Dendritic cell treated with granulocyte-macrophage colony-stimulating factor and Interleukin-4, amounts not matched to agents 40 ng/mL and 50 ng/mL, for 4 days (primary cell): ENCODE data around the gene CLCNKB.

Source experiments
- H3K27ac Mint-ChIP-seq: one replicate; pipeline ENCODE4 v1.8.0; 2022; ENCODE audit warnings: mild to moderate bottlenecking, mixed read lengths
- H3K27me3 Mint-ChIP-seq: one replicate; pipeline ENCODE4 v1.8.0; 2022; ENCODE audit warnings: mild to moderate bottlenecking, mixed read lengths
- H3K36me3 Mint-ChIP-seq: one replicate; pipeline ENCODE4 v1.8.0; 2022; ENCODE audit warnings: low read depth, mixed read lengths
- H3K4me1 Mint-ChIP-seq: one replicate; pipeline ENCODE4 v1.8.0; 2022; ENCODE audit warnings: low read depth, mixed read lengths
- H3K4me3 Mint-ChIP-seq: one replicate; pipeline ENCODE4 v1.8.0; 2022; ENCODE audit warnings: mild to moderate bottlenecking, moderate library complexity, mixed read lengths
- H3K9me3 Mint-ChIP-seq: one replicate; pipeline ENCODE4 v1.8.0; 2022; ENCODE audit warnings: mixed read lengths
- intact Hi-C: fragments of 100-400 bp; cut with micrococcal nuclease; formaldehyde crosslinking; loops from one replicate; pipeline ENCODE4 v1.15.0; 2022

The CLCNKB gene

DNA sequence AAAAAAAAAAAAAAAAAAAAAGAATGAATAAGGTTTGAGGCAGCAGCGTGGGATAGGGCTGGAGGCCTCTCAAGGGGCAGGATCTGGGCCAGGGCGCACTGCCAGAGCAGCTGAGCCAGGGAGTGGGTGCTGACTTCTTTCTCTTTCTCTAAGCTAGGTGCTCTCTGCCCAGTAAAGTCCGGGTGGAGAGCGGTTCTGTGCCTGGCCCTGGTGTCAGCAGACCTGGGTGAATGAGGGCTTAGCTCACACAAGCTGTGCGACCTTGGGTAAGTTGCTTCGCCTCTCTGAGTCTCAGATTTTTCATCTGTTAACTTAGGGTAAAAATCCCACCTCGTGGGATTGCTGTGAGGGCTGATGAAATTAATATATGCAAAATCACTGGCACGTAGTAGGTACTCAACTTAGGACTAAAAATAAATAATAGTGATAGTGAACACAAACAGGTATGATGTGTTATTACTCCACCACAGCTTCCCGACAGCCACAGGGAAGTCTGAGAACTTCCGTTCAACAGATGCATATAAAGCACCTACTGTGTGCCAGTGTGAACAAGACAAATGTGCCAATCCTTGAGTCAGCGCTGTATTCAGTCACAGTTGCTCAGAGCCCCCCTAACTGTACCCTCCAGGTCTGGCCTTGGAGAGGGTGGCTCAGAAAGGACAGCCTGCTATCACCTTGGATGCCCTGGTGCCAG, 31.9 kb downstream of the CLCNKB start:
- Mint-ChIP-seq H3K36me3 (no peaks in the 10 kb centered on the region), H3K9me3 (no peaks in the 10 kb centered on the region), H3K4me1 (peaks cover 10% of the 10 kb centered on the region), H3K27ac (no peak overlapping the region), H3K4me3 (no peak overlapping the region), H3K27me3 (peaks cover 54% of the 10 kb centered on the region)
- intact Hi-C loops: no loop called here

DNA sequence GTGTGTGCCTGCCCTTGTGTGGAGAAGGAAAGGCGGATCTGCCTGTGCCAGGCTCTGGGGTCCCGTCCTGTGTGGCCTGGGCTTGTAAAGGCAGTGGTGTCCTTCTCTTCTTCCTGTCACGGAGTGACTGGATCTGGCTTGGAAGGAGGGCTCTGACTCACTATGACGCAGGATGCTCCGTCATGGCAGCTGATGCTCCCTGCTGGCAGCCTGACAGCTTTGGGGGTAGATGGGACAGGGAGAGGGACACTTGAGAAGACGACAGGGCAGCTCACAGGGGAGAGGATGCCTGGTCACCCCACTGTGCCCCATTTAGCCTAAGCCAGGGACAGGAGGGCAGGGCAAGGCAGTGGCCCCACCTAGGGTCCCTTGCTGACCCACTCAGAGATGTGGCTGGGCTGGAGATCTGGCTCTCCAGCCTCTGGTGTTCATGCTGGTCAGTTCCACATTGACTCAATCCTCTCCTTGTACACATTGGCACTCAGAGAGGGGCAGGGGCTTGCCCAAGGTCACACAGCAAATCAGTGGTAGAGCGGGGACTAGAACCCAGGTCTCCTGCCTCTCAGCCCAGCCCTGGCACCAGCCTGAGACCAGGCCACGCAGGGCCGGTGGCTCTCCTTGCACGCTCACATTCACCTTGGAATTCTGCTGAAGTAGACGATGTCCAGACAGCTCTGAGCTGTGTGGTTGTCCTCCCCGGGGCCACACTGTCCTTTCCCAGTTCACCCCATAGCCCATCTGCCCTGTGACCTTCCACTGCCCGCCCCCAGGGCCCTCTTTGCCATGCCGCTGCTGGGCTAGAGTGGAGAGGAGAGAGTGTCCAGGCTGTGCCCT, 32.7 kb downstream of the CLCNKB start:
- Mint-ChIP-seq H3K36me3 (no peaks in the 10 kb centered on the region), H3K4me1 (peaks cover 10% of the 10 kb centered on the region), H3K27me3 (peaks cover 48% of the 10 kb centered on the region), H3K4me3 (no peak overlapping the region), H3K9me3 (no peaks in the 10 kb centered on the region), H3K27ac (no peak overlapping the region)
- intact Hi-C loops: no loop called here

DNA sequence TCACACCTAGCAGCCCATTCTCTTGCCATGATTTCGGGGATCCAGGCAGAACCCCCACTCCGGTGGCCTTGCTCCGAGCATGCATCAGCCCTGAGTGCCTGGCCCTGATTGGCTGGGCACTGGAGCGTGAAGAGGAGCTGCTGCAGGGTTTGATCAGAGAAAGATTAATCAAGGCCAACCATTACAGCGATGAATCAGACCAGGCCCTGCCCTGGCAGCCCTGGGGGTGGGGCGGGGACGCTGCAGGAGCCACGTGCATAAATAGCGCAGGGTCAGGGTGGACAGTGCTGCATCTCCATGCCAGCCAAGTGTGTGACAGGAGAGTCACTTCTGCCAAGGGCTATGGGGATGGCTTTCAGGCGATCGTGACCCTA, 33.3 kb downstream of the CLCNKB start:
- Mint-ChIP-seq H3K27ac (no peak overlapping the region), H3K27me3 (peaks cover 41% of the 10 kb centered on the region), H3K4me1 (peaks cover 10% of the 10 kb centered on the region), H3K9me3 (no peaks in the 10 kb centered on the region), H3K36me3 (no peaks in the 10 kb centered on the region), H3K4me3 (no peak overlapping the region)
- intact Hi-C loops: no loop called here

DNA sequence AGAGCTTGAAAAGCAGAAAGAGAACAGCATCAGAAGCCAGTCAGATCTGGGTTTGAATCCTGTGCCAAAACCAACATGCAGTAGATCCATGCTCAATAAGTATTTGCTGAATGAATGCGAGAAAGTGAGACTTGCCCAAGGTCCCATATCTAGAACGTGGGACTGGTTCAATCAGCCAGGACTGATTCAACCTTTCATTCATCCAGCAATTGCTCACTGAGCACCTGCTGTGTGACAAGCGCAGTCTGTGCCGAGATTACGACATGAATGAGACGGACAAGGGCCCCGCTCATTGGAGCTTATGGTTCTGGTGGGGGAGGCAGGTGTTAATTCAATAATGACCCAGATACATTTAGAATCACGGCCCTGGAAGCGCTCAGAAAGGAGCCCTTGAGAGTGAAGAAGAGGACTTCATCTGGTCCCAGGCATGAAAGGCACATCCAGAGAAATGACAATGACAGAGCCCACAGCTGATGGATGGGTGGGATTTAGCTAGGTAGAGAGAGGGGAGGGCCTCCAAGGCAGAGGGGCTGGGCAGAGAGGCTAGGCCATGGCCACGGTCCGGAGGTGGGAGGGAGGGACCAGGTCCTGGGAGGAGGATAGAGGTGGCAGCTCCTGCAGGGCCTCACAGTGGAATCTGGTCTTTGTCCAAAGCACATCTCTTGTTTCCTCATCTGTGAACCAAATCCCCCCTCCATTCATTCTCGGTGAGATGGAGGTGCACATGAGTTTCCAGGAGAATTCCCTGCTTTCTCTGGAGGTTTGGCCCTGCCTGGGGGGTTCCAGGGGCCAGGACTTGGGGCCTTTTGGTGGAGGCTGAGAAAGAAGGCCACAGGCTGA, 34.0 kb downstream of the CLCNKB start:
- H3K9me3 Mint-ChIP-seq: no peaks in the 10 kb centered on the region

DNA sequence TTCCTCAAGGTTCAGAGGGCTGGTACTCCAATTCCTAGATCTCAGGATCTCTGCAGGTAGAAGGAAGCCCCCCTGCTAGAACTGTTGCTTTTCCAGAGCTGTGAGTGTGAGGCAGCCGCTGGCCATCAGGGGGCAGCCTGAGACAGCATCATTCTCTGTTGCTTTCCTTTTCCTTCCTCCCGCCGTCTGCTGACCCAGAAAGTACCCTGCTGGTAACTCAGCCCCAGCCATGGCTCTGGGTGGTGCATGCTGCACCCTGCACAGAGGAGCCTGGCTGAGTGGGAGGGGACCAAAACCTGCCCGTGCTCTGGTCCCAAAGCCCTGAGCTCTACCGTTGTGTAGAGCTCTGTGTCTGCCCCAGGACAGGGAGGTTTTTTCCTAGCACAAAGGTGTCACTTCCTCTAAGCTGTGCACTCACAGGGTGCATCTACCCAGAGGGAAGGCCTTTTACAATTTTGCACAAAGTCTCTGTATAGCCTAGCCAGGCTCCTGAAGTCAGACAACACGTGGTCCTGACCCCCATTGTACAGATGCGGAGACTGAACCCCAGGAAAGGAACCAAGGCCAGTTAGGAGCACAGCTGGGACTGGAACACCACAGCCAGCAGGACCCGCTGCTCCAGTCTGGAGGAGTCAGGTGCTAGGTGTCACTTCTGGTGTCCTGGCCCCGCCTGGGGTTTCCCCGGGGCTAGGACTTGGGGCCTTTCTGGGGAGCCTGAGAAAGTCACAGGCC, 35.5 kb downstream of the CLCNKB start:
- peak overlapping the region; percentile 65 for H3K4me3 Mint-ChIP-seq
- H3K36me3 Mint-ChIP-seq: no peaks in the 10 kb centered on the region
- intact Hi-C loops: loop anchor here (1.0 to 2.0 kb wide), 2 partner anchors 108 to 166 kb away; no protein-coding TSS in a partner anchor
- H3K9me3 Mint-ChIP-seq: no peaks in the 10 kb centered on the region
- H3K27me3 Mint-ChIP-seq: peaks cover 27% of the 10 kb centered on the region
- H3K4me1 Mint-ChIP-seq: peaks cover 5% of the 10 kb centered on the region
- H3K27ac Mint-ChIP-seq: no peak overlapping the region

More for the DNA sequence above, 34.0 kb downstream of the CLCNKB start:
- H3K36me3 Mint-ChIP-seq: no peaks in the 10 kb centered on the region
- H3K27ac Mint-ChIP-seq: no peak overlapping the region
- peaks cover 10% of the 10 kb centered on the region for H3K4me1 Mint-ChIP-seq
- peaks cover 34% of the 10 kb centered on the region for H3K27me3 Mint-ChIP-seq
- H3K4me3 Mint-ChIP-seq: no peak overlapping the region
- intact Hi-C loops: loop anchor here (2.0 kb wide), 1 partner anchor 167 kb away; no protein-coding TSS in a partner anchor

DNA sequence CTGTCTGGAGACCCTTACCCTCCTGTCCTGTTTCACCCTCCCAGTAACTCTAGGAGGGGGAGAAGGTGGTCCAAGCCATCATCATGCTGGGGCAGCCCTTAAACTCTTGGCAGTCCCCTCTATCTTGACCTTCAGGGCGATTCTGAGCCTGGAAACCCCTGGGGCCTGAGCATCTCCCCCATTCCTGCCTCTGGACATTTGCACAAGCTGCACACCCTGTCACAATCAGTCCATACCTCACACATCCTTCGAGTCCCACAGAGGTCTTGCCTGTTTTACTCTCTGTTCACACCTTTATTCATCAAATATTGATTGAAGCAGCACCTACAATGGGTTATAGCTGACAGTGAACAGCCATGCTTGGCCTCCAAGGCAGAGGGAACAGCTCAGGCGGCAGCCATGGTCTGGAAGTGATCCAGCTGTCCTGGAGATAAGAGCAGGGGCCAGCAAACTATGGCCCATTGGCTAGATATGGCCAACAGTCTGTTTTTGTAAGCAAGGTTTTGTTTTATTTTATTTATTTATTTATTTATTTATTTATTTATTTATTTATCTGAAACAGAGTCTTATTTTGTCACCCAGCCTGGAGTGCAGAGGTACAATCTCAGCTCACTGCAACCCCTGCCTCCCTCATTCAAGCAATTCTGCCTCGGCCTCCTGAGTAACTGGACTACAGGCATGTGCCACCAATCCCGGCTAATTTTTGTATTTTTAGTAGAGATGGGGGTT, 37.0 kb downstream of the CLCNKB start:
- H3K27me3 Mint-ChIP-seq: peaks cover 16% of the 10 kb centered on the region
- no peak overlapping the region for H3K27ac Mint-ChIP-seq
- no peaks in the 10 kb centered on the region for H3K36me3 Mint-ChIP-seq
- intact Hi-C loops: no loop called here
- no peak overlapping the region for H3K4me3 Mint-ChIP-seq
- H3K4me1 Mint-ChIP-seq: peaks cover 11% of the 10 kb centered on the region
- no peaks in the 10 kb centered on the region for H3K9me3 Mint-ChIP-seq

DNA sequence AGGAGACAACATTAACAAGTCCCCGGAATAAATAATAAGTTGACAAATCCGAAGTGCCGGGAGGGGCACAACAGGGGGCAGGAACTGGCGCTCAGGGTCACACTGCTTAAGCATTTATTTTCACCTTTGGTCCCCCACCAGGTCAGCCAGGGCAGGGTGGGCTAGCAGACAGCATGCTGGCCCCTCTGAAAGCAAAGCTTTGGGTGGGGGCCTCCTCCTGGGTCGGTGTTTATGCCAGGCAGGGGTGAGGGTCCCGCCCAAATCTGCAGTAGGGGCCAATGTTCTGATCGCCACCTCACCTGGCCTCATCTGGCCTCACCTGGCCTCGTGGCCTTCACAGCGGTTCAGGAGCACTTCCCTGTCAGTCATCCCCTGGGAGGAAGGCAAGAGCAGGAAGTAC, 38.1 kb downstream of the CLCNKB start:
- no peak overlapping the region for H3K4me3 Mint-ChIP-seq
- peaks cover 12% of the 10 kb centered on the region for H3K4me1 Mint-ChIP-seq
- H3K27ac Mint-ChIP-seq: no peak overlapping the region
- no peaks in the 10 kb centered on the region for H3K36me3 Mint-ChIP-seq
- H3K9me3 Mint-ChIP-seq: no peaks in the 10 kb centered on the region
- intact Hi-C loops: no loop called here
- H3K27me3 Mint-ChIP-seq: peaks cover 12% of the 10 kb centered on the region

DNA sequence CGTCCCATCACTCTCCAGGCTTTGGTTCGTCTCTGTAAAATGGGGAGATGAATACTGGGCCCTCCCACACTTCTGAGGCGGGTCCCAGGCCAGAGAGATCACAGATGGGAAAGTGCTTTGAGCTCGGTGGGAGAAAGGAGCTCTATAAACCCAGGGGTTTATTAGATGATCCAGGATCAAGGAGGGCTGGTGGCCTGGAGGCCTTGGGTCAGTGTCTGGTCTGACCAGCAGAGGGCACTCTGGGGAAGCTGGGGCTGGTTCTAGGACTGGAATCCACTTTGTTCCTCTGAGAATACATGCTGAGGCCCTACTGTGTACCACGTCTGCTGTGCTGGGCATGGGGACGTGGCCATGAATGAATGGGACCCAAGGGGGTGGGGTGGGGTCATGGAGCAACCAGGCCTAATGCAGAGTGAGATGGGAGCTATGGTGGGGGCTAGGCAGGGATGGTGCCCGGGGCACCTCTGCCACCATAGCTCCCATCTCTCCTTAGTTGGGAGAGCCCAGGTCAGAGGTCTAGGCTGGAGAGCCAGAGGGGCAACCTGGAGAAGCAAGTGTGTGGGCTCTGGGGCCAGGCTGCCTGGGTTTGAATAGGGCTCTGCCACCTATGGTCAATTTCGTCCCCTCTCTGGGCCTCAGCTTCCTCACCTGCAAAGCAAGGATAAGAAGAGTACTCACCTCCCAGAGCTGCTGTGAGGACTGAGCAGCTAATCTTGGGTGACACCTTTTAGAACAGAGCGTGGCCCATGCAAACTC, 38.9 kb downstream of the CLCNKB start:
- intact Hi-C loops: no loop called here
- Mint-ChIP-seq H3K27ac (no peak overlapping the region), H3K27me3 (peaks cover 8% of the 10 kb centered on the region), H3K9me3 (no peaks in the 10 kb centered on the region), H3K36me3 (no peaks in the 10 kb centered on the region), H3K4me1 (peaks cover 12% of the 10 kb centered on the region), H3K4me3 (no peak overlapping the region)

DNA sequence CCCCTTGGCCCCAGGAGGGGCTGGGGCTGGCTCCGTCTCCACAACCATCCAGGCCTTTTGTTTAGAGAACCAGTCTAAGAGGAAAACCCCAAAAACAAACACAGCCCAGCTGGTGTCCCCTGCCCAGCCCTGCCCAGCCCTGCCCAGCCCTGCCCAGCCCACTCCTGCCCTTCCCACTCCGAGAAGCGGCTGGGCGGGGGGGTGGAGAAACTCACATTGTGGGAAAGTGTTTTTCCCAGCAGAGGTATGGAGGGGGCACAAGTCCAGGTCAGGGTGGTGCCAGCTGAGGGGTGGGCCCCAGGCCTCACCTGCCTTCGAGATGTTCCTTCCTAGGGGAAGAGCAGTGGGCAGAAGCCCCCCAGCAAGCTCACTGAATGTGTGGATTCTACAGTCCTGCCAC, 39.9 kb downstream of the CLCNKB start:
- peaks cover 12% of the 10 kb centered on the region for H3K4me1 Mint-ChIP-seq
- no peaks in the 10 kb centered on the region for H3K9me3 Mint-ChIP-seq
- H3K27me3 Mint-ChIP-seq: peaks cover 3% of the 10 kb centered on the region
- no peak overlapping the region for H3K27ac Mint-ChIP-seq
- H3K36me3 Mint-ChIP-seq: no peaks in the 10 kb centered on the region
- no peak overlapping the region for H3K4me3 Mint-ChIP-seq
- intact Hi-C loops: no loop called here

DNA sequence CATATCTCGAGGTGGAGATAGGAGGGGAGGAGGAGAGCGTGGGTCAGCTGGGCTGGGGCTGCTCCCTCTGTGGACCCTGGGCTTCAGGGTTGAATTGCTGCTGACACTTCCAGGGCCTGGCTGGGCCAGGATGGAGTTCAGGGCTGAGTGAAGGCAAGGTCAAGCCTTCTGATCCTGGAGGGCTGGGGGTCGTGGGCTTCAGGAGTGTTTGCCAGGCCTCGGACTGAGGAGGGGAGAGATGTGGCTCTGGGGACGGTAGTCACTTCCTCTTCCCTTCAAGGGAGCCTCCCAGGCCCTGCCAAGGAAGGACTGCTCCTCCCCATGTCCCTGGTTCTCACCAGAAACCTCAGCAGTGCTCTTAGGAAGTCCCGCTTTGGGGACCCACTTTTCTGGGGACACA, 41.9 kb downstream of the CLCNKB start:
- H3K27me3 Mint-ChIP-seq: peaks cover 7% of the 10 kb centered on the region
- intact Hi-C loops: no loop called here
- H3K36me3 Mint-ChIP-seq: no peaks in the 10 kb centered on the region
- no peaks in the 10 kb centered on the region for H3K9me3 Mint-ChIP-seq
- H3K4me1 Mint-ChIP-seq: peaks cover 7% of the 10 kb centered on the region
- H3K4me3 Mint-ChIP-seq: no peak overlapping the region
- no peak overlapping the region for H3K27ac Mint-ChIP-seq

DNA sequence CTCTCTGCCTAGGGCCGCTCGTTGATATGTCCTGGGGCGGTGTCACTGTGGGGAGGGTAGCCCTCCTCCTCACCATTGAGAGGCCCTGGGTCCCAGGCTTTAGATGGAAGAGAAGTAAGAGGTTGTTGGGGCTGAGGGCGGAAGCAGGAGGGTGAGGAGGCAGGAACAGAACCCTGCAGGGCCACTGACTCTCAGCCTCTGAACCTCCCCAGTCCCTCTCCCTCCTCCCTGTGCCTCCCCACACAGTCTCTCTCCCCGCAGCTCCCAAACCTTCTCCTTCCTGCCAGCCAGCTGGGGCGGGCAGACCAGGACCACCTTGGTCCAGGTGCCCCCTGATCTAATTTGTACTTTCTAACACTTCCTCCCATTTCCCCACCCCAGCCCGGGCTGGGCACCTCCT, 44.2 kb downstream of the CLCNKB start:
- no peaks in the 10 kb centered on the region for H3K36me3 Mint-ChIP-seq
- H3K27ac Mint-ChIP-seq: no peak overlapping the region
- H3K4me3 Mint-ChIP-seq: no peak overlapping the region
- H3K4me1 Mint-ChIP-seq: peaks cover 7% of the 10 kb centered on the region
- H3K27me3 Mint-ChIP-seq: peaks cover 11% of the 10 kb centered on the region
- intact Hi-C loops: no loop called here
- no peaks in the 10 kb centered on the region for H3K9me3 Mint-ChIP-seq

DNA sequence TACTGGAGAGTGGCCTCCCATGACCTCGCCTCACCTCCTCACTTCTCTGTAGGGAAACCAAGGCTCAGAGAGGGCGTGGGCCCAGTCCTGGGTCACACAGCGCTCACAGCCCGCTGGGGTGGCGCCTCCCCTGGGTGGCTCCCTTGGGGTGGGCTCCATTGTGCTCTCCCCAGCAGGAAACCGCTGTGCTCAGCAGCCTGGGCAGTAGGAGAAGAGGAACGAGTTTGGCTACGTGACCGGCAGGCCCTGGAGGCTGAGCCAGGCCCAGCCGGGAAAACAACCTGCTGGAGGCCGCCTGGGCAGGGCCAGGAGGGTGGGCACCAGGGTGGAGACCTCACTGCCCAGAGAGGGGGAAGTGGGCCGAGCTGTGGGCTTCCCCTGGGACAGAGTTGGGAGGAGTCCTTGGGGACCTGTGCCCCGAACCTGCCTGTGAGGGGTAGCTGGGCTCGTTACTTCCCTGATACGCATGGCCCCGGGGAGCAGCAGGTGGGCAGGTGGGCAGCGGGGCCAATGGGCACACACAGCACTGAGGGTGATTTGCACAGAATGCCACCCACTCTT, 44.8 kb downstream of the CLCNKB start:
- Mint-ChIP-seq H3K36me3 (no peaks in the 10 kb centered on the region), H3K27me3 (peaks cover 8% of the 10 kb centered on the region), H3K27ac (no peak overlapping the region), H3K4me3 (no peak overlapping the region), H3K4me1 (peaks cover 7% of the 10 kb centered on the region), H3K9me3 (no peaks in the 10 kb centered on the region)
- intact Hi-C loops: no loop called here
